Epithelial cell of prostate (primary cell): ENCODE data around the gene ARMH3.

ENCODE experiments used
- DNase-seq: peaks from one replicate; pipeline ENCODE4 v3.0.0-alpha.2; 2011; ENCODE audit warnings: low read depth, low spot score
- H3K27ac ChIP-seq: fragments of 450-650 bp; 2 replicates; pipeline ENCODE4 v1.5.1; 2017; ENCODE audit warnings: mild to moderate bottlenecking

ARMH3 gene

GRCh38 chr10:101956117-101956516 lies 99.9 kb downstream of the ARMH3 start:
- H3K27ac ChIP-seq, result no peak overlapping the region

GRCh38 chr10:101952191-101952590 lies 103.8 kb downstream of the ARMH3 start:
- no peak overlapping the region for H3K27ac ChIP-seq

More at GRCh38 chr10:101956117-101956516, 99.9 kb downstream of the ARMH3 start:
- no peak for DNase-seq

DNA sequence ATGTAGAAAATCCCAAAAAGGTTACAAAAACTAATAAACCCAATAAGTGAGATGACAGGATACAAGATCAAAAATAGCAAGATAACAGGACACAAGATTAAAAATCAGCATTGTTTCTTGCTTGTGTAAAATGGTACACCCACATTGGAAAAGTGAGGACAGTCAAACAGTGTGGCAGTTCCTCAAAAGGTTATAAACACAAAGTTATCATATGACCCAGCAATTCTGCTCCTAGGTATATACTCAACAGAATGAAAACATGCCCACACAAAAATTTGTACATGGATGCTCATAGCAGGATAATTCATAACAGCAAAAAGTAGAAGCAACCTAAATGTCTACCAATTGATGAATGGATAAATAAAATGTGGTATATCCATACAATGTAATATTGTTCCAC lies 105.8 kb downstream of the ARMH3 start:
- DNase-seq, result no peak
- no peak overlapping the region for H3K27ac ChIP-seq

More at GRCh38 chr10:101952191-101952590, 103.8 kb downstream of the ARMH3 start:
- DNase-seq, result no peak

GRCh38 chr10:101941871-101942270 lies 114.1 kb downstream of the ARMH3 start:
- peak overlapping the region; percentile 32 for H3K27ac ChIP-seq
- DNase-seq, result no peak

DNA sequence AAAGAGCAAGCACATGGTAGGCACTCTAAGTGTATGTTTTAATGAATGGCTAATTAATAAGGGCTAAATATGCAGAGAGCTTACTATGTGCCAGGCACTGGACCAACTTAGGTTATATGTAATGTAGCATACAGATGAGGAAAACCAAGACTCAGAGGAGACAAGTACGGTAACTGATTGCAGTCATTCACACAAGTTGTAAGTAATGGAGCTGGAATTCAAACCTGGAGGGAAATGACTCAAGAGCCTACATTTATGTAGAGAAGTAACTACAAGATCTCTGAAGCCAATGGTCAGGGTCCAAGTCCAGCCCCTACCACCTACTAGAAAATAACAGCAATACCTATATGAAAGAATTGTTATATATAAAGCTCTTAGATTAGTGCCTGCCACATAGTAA lies 115.1 kb downstream of the ARMH3 start:
- H3K27ac ChIP-seq, result peak overlapping the region; percentile 32
- DNase-seq, result no peak

DNA sequence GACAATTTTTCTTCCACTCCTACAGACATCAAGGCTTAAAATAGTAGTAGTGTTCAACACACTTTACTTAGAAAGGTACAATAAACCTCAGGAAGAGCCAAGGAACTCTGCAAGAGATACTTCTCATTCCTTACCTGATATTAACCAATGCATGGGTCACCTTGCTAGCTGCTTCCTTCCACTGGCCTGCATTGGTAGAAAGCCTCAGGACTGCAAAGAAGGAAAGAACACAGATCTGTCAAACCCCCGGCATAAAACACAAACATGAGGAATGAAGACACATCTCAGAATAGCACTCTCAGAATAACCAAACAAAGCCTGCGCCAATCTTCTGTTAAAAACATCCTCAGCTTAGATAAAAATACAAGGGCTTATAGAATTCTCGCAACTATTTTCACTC lies 116.2 kb downstream of the ARMH3 start:
- DNase-seq, result no peak
- H3K27ac ChIP-seq, result peak overlapping the region; percentile 93

- DNase-seq, result peak; percentile 73
- peak overlapping the region; percentile 93 for H3K27ac ChIP-seq
Measured at GRCh38 chr10:101939008-101939648, 116.8 kb downstream of the ARMH3 start.

GRCh38 chr10:101938305-101939007 lies 117.5 kb downstream of the ARMH3 start:
- peak overlapping the region; percentile 93 for H3K27ac ChIP-seq
- DNase-seq, result peak; percentile 29

- no peak overlapping the region for H3K27ac ChIP-seq
- no peak for DNase-seq
Measured at GRCh38 chr10:101935431-101935830, 120.5 kb downstream of the ARMH3 start.

GRCh38 chr10:101934686-101935305 lies 121.2 kb downstream of the ARMH3 start:
- DNase-seq, result no peak
- H3K27ac ChIP-seq, result no peak overlapping the region

GRCh38 chr10:101933976-101934375 lies 122.0 kb downstream of the ARMH3 start:
- no peak for DNase-seq
- H3K27ac ChIP-seq, result no peak overlapping the region

DNA sequence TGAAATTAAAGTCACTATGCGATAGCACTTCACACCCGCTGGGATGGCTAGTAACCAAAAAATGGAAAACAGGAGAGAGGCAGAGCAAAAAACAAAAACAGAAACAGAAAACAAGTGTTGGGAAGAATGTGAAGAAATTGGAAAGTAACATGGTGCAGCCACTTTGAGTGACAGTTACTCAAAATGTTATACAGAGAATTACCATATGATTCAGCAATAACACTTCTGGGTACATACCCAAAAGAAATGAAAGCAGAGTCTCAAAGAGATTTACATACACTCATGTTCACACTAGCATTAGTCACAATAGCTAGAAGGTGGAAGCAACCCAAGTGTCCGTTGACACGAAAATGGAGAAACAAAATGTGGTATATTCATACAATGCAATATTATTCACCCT lies 123.8 kb downstream of the ARMH3 start:
- no peak overlapping the region for H3K27ac ChIP-seq
- DNase-seq, result no peak

- no peak overlapping the region for H3K27ac ChIP-seq
- DNase-seq, result no peak
Measured at GRCh38 chr10:101925027-101925426, 130.9 kb downstream of the ARMH3 start.

DNA sequence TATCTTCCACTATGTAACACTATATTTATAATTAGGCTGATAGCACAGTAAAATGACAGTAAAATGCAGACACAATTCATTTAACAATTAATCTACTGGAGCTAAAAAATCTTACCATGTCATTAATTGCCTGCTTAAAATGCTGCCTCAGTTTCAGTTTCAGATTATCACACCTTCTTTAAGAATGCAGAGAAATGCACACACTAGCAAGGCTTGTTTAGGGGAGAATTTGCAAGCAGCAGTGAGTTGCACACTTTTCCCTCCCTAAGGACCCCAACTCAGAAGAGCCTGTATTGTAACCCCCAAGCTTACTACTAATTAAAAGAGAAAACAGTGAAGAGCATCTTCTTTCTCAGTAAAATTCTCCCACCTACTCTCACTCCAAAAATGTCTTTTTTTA lies 132.7 kb downstream of the ARMH3 start:
- H3K27ac ChIP-seq, result no peak overlapping the region
- no peak for DNase-seq

GRCh38 chr10:101922846-101923245 lies 133.1 kb downstream of the ARMH3 start:
- H3K27ac ChIP-seq, result no peak overlapping the region
- no peak for DNase-seq

GRCh38 chr10:101920546-101920945 lies 135.4 kb downstream of the ARMH3 start:
- DNase-seq, result no peak

DNA sequence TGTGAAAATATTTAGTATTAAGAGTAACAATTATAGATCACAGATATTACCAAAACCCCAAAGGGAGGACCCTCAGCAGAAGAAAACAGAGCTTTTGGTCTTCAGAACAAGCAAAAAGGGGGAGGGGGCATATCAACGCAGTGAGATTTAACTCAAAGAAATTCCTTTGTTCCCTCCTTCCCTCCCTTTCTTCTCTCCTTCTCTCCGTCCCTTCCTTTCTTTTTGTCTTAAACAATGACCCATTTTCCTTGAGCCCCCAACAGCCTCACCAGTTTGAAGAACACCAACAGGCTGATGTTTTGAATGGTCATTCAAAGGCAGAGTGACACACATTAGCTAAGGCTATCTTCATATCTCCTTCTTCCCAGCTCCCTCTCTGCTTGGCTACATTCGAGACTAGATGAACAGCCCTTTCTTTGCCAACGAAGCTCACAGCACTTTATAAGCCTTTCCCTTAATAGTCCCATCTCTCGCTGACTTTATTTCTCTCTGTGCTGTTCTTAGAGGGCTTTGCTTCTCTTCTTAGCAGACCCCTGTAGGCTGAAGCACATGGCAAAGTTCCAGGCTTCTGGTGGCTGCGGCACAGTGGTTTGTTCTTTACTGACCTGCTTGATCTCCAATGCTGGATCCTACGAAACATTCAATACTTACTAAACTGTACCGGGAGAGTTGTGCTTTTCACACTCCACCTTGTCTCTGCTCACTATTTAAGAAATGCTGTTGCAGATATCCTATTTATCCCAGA lies 136.8 kb downstream of the ARMH3 start:
- DNase-seq, result no peak
- no peak overlapping the region for H3K27ac ChIP-seq

More at GRCh38 chr10:101920546-101920945, 135.4 kb downstream of the ARMH3 start:
- H3K27ac ChIP-seq, result no peak overlapping the region

- DNase-seq, result no peak
- H3K27ac ChIP-seq, result no peak overlapping the region
Measured at GRCh38 chr10:101912561-101913179, 143.3 kb downstream of the ARMH3 start.

GRCh38 chr10:101906586-101907183 lies 149.3 kb downstream of the ARMH3 start:
- H3K27ac ChIP-seq, result no peak overlapping the region

DNA sequence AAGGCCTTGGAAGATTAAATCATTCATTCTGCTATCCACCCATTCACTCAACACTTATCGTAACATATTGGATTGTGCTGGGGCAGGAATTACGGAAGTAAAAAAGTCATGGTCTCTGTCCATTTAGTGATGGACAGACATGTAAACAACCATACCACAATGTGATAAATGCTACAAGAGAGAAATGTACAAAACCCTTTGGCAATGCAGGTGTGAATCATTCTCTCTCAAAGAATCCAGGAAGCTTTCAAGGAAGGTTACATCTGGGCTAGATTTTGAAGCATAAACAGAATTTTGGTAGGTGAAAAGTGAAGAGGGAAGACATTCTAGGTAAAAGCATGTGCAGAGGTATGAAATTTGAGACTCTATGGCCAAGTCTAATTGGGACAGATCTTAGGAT lies 150.7 kb downstream of the ARMH3 start:
- DNase-seq, result no peak
- H3K27ac ChIP-seq, result no peak overlapping the region

More at GRCh38 chr10:101906586-101907183, 149.3 kb downstream of the ARMH3 start:
- no peak for DNase-seq
